H9 (cell line): ENCODE data around the gene PIGK. TPM values are rescaled to one million over a fixed set of nuclear protein-coding genes. Genes with fewer than 3 reads are reported as not detected.

ENCODE experiments used
- DNase-seq: peaks from one replicate; pipeline ENCODE4 v3.0.0-alpha.2; 2017
- H2AFZ ChIP-seq: one replicate; pipeline ENCODE4 v1.6.1; 2013; ENCODE audit warnings: mild to moderate bottlenecking, low read length, control low read depth, moderate library complexity
- H2AK5ac ChIP-seq: 2 replicates; pipeline ENCODE4 v1.6.1; 2013; ENCODE audit warnings: low read length, control low read depth, mixed read lengths; ENCODE audit not compliant: insufficient read length
- H2BK120ac ChIP-seq: one replicate; pipeline ENCODE4 v1.6.1; 2013; ENCODE audit warnings: low read depth, mild to moderate bottlenecking, low read length, control low read depth, inconsistent platforms; ENCODE audit not compliant: poor library complexity, severe bottlenecking
- H2BK12ac ChIP-seq: 2 replicates; pipeline ENCODE4 v1.6.1; 2013; ENCODE audit warnings: low read length, control low read depth, mixed read lengths, low read depth; ENCODE audit not compliant: insufficient read length
- H2BK15ac ChIP-seq: 2 replicates; pipeline ENCODE4 v1.6.1; 2013; ENCODE audit warnings: low read depth, low read length, control low read depth
- H2BK20ac ChIP-seq: one replicate; pipeline ENCODE4 v1.6.1; 2013; ENCODE audit warnings: low read depth, mild to moderate bottlenecking, low read length, control low read depth, inconsistent platforms; ENCODE audit not compliant: poor library complexity, severe bottlenecking
- H2BK5ac ChIP-seq: 2 replicates; pipeline ENCODE4 v1.6.1; 2013; ENCODE audit warnings: low read length, control low read depth, mixed read lengths; ENCODE audit not compliant: insufficient read length
- H3K14ac ChIP-seq: 2 replicates; pipeline ENCODE4 v1.6.1; 2013; ENCODE audit warnings: low read length, control low read depth; ENCODE audit not compliant: insufficient read depth
- H3K18ac ChIP-seq: 2 replicates; pipeline ENCODE4 v1.6.1; 2013; ENCODE audit warnings: low read depth, mild to moderate bottlenecking, mixed read lengths, low read length, control low read depth; ENCODE audit not compliant: insufficient read length
- H3K23ac ChIP-seq: 2 replicates; pipeline ENCODE4 v1.6.1; 2013; ENCODE audit warnings: low read length, control low read depth, mixed read lengths, low read depth; ENCODE audit not compliant: insufficient read length
- H3K23me2 ChIP-seq: 2 replicates; pipeline ENCODE4 v1.6.1; 2013; ENCODE audit warnings: low read depth, mild to moderate bottlenecking, mixed read lengths, low read length, control low read depth; ENCODE audit not compliant: insufficient read length, poor library complexity, severe bottlenecking
- H3K27ac ChIP-seq: 2 replicates; pipeline ENCODE4 v1.5.1; 2013; ENCODE audit warnings: low read length, control low read depth, mixed read lengths, low read depth; ENCODE audit not compliant: insufficient read length
- H3K27me3 ChIP-seq: 2 replicates; pipeline ENCODE4 v1.6.1; 2013; ENCODE audit warnings: low read length, control low read depth, inconsistent platforms; ENCODE audit not compliant: insufficient read depth
- H3K4ac ChIP-seq: 2 replicates; pipeline ENCODE4 v1.6.1; 2013; ENCODE audit warnings: low read depth, mild to moderate bottlenecking, control low read depth, inconsistent platforms, low read length, moderate library complexity
- H3K4me1 ChIP-seq: 2 replicates; pipeline ENCODE4 v1.6.1; 2013; ENCODE audit warnings: low read length, control low read depth, inconsistent platforms; ENCODE audit not compliant: insufficient read depth
- H3K4me2 ChIP-seq: 2 replicates; pipeline ENCODE4 v1.6.1; 2013; ENCODE audit warnings: low read length, control low read depth, mixed read lengths; ENCODE audit not compliant: insufficient read length, insufficient read depth
- H3K56ac ChIP-seq: 2 replicates; pipeline ENCODE4 v1.6.1; 2013; ENCODE audit warnings: low read depth, mild to moderate bottlenecking, mixed read lengths, low read length, control low read depth; ENCODE audit not compliant: insufficient read length
- H3K79me1 ChIP-seq: 2 replicates; pipeline ENCODE4 v1.6.1; 2013; ENCODE audit warnings: low read depth, mild to moderate bottlenecking, moderate library complexity, low read length, control low read depth, inconsistent platforms; ENCODE audit not compliant: insufficient read depth, poor library complexity, severe bottlenecking
- H3K79me2 ChIP-seq: 2 replicates; pipeline ENCODE4 v1.6.1; 2013; ENCODE audit warnings: low read length, control low read depth, inconsistent platforms; ENCODE audit not compliant: insufficient read depth
- H3K9ac ChIP-seq: 2 replicates; pipeline ENCODE4 v1.6.1; 2013; ENCODE audit warnings: low read length, control low read depth, mixed read lengths; ENCODE audit not compliant: insufficient read length; ENCODE audit errors: extremely low read depth
- H3K9me3 ChIP-seq: one replicate; pipeline ENCODE4 v1.6.1; 2013; ENCODE audit warnings: low read depth, low read length, inconsistent platforms; ENCODE audit not compliant: control insufficient read depth
- H3T11ph ChIP-seq: one replicate; pipeline ENCODE4 v1.6.1; 2013; ENCODE audit warnings: mild to moderate bottlenecking, low read length, control low read depth, inconsistent platforms
- H4K20me1 ChIP-seq: one replicate; pipeline ENCODE4 v1.6.1; 2013; ENCODE audit not compliant: control insufficient read depth, insufficient read length, insufficient read depth
- H4K5ac ChIP-seq: 2 replicates; pipeline ENCODE4 v1.6.1; 2013; ENCODE audit warnings: low read depth, mild to moderate bottlenecking, mixed read lengths, low read length, control low read depth; ENCODE audit not compliant: insufficient read length
- H4K8ac ChIP-seq: replicated peaks from 2 replicates; pipeline ENCODE4 v1.6.1; 2013; ENCODE audit warnings: low read length, control low read depth, mixed read lengths, low read depth; ENCODE audit not compliant: insufficient read length
- H4K91ac ChIP-seq: 2 replicates; pipeline ENCODE4 v1.6.1; 2013; ENCODE audit warnings: low read depth, mild to moderate bottlenecking, moderate library complexity, mixed read lengths, low read length, control low read depth; ENCODE audit not compliant: insufficient read length
- H3K27ac Mint-ChIP-seq, 3 experiments: 2 replicates in 2 of 3; 3 replicates in 1 of 3; pipeline ENCODE4 v1.8.0; 2020 to 2021; ENCODE audit warnings: mixed read lengths in 3 of 3, mild to moderate bottlenecking in 1 of 3, moderate library complexity in 1 of 3
- H3K27me3 Mint-ChIP-seq: 2 replicates; pipeline ENCODE4 v1.8.0; 2021; ENCODE audit warnings: low read depth, mild to moderate bottlenecking, moderate library complexity, mixed read lengths
- H3K36me3 Mint-ChIP-seq, 3 experiments: 2 replicates in 2 of 3; 3 replicates in 1 of 3; pipeline ENCODE4 v1.8.0; 2020 to 2021; ENCODE audit warnings: low read depth in 3 of 3, mixed read lengths in 3 of 3; ENCODE audit not compliant: insufficient read depth in 1 of 3
- H3K4me1 Mint-ChIP-seq, 2 experiments: 2 replicates each; pipeline ENCODE4 v1.8.0; 2020; ENCODE audit warnings: mixed read lengths in 2 of 2
- H3K4me3 Mint-ChIP-seq, 2 experiments: 2 replicates in 1 of 2; 3 replicates in 1 of 2; pipeline ENCODE4 v1.8.0; 2020 to 2021; ENCODE audit warnings: mild to moderate bottlenecking in 2 of 2, mixed read lengths in 2 of 2, moderate library complexity in 1 of 2
- H3K9me3 Mint-ChIP-seq, 2 experiments: 2 replicates in 1 of 2; 3 replicates in 1 of 2; pipeline ENCODE4 v1.8.0; 2020; ENCODE audit warnings: mild to moderate bottlenecking in 2 of 2, mixed read lengths in 2 of 2, moderate library complexity in 1 of 2
- CTCF ChIP-seq: fragments of 200-600 bp; sonication (generic); conservative IDR thresholded peaks from 3 replicates; pipeline ENCODE4 v1.8.0; 2021; ENCODE audit warnings: antibody characterized with exemption, mild to moderate bottlenecking
- WGBS: extraction: QIAGEN DNeasy Blood & Tissue Kit; methylation state at CpG from one replicate; pipeline ENCODE4 v1.1.7; 2013; ENCODE audit warnings: missing lambda C conversion rate, low lambda C conversion rate, mixed read lengths; ENCODE audit not compliant: insufficient read length; ENCODE audit errors: extremely low coverage; 5-methylcytosine and 5-hydroxymethylcytosine counted together
- total RNA-seq: library from RNA; stranded (reverse); gene quantifications from 2 replicates; pipeline ENCODE4 v1.2.1, GENCODE V29; 2021

The PIGK gene
- total RNA-seq, 1 experiment from 2014 or later = 22.1 TPM

- no peak overlapping the region for H3K9ac ChIP-seq
- H2BK15ac ChIP-seq = no peak overlapping the region
- no peak overlapping the region for H3T11ph ChIP-seq
- no peak overlapping the region for H3K4ac ChIP-seq
- H2BK120ac ChIP-seq = no peak overlapping the region
- H3K36me3 Mint-ChIP-seq = peaks cover 30 to 35% (median 34%) of the 10 kb centered on the region in 3 experiments
- H3K79me1 ChIP-seq = no peaks in the 10 kb centered on the region
- no CpG with 5 or more reads among the region's 2 CpGs for WGBS
- no peaks in the 10 kb centered on the region for H4K20me1 ChIP-seq
- no peak overlapping the region for H2AK5ac ChIP-seq
- no peak overlapping the region for H2AFZ ChIP-seq
- no peak overlapping the region for H3K4me3 Mint-ChIP-seq
- no peaks in the 10 kb centered on the region for H3K27me3 ChIP-seq
- no peak for TF ChIP-seq CTCF
- H3K27ac Mint-ChIP-seq = no peak overlapping the region
- H3K79me2 ChIP-seq = no peaks in the 10 kb centered on the region
- H3K4me1 ChIP-seq = no peaks in the 10 kb centered on the region
- no peak overlapping the region for H4K91ac ChIP-seq
- H4K5ac ChIP-seq = no peak overlapping the region
- H2BK20ac ChIP-seq = no peak overlapping the region
- H3K23me2 ChIP-seq = no peaks in the 10 kb centered on the region
- no peak overlapping the region for H3K18ac ChIP-seq
- H2BK12ac ChIP-seq = no peak overlapping the region
- no peak overlapping the region for H3K4me2 ChIP-seq
- no peak overlapping the region for H3K23ac ChIP-seq
- no peaks in the 10 kb centered on the region for H3K4me1 Mint-ChIP-seq
- no peak overlapping the region for H2BK5ac ChIP-seq
- no peak overlapping the region for H4K8ac ChIP-seq
- no peak for DNase-seq
- H3K14ac ChIP-seq = no peak overlapping the region
- H3K27me3 Mint-ChIP-seq = no peaks in the 10 kb centered on the region
- no peak overlapping the region for H3K27ac ChIP-seq
- H3K9me3 ChIP-seq = peaks cover 13% of the 10 kb centered on the region
- peaks cover 34 to 35% of the 10 kb centered on the region in 2 experiments for H3K9me3 Mint-ChIP-seq
- no peak overlapping the region for H3K56ac ChIP-seq
Observed at GRCh38 chr1:77170687-77171086, 48.5 kb downstream of the PIGK start.
